ENCODE measurements around the gene VWA5B1. TPM values are rescaled to one million over a fixed set of nuclear protein-coding genes. Genes with fewer than 3 reads are reported as not detected.

Gene VWA5B1
- total and polyA plus RNA-seq, 10 of the 15 experiments (the other 5 are each of a cell fraction or from before 2014, with no cell fraction given), result under 0.01 to 0.05 (median 0.01) TPM; not detected in 7

- TF ChIP-seq ZNF207 (IDR thresholded peaks at IDR 0.05; ENCODE audit: borderline replicate concordance) (no peak), ZNF384 (IDR thresholded peaks at IDR 0.05; ENCODE audit: borderline replicate concordance, low read depth, low read length) (no peak)
These were observed 63.9 kb downstream of the VWA5B1 start (continued) for GRCh38 chr1:20354610-20355009.

- Histone ChIP-seq H3K4me3 (no peak overlapping the region), H2AFZ (ENCODE audit: control insufficient read depth, low read depth, low read length) (no peak overlapping the region), H4K20me1 (ENCODE audit: control insufficient read depth, insufficient read depth) (no peaks in the 10 kb centered on the region), H3K9ac (ENCODE audit: control insufficient read depth, insufficient read depth, low read length) (no peak overlapping the region), H3K9me3 (replicated peaks; ENCODE audit: control insufficient read depth, insufficient read depth, low read length) (no peaks in the 10 kb centered on the region), H3K36me3 (ENCODE audit: control insufficient read depth in 2 of 2, insufficient read depth in 2 of 2, low read length in 1 of 2) (no peaks in the 10 kb centered on the region), H3K27ac (ENCODE audit: control insufficient read depth, insufficient read depth) (no peak overlapping the region), H3K4me1 (ENCODE audit: control insufficient read depth, insufficient read depth, low read length) (peaks cover 6% of the 10 kb centered on the region; the same call in 1 of the 2 replicates), H3K27me3 (replicated peaks in 1 of 2; ENCODE audit: control insufficient read depth in 2 of 2, insufficient read depth in 2 of 2, low read length in 1 of 2) (peaks cover 0 to 3% of the 10 kb centered on the region in 2 experiments; a peak in 3 of 4 replicates), H3K4me2 (ENCODE audit: control insufficient read depth, insufficient read depth) (no peak overlapping the region), H3K79me2 (ENCODE audit: control insufficient read depth, insufficient read depth, low read length) (no peaks in the 10 kb centered on the region)
- FAIRE-seq, result no peak
- BruUV-seq (replicated peaks), result no TSS peak
- ChIA-PET RAD21 (ENCODE audit: unreplicated experiment) (no interaction called here), SMC1A (ENCODE audit: uncharacterized antibody, unreplicated experiment) (no interaction called here), CTCF (no interaction called here), POLR2A (no interaction called here)
- intact Hi-C loops (cut with micrococcal nuclease; ENCODE audit: unreplicated experiment) (loop anchor here (10.0 kb wide), 1 partner anchor 140 kb away; no protein-coding TSS in a partner anchor), in situ Hi-C loops (cut with MboI) (no loop called here)
- no peak for DNase-seq (ENCODE audit: low read depth, low spot score)
- ATAC-seq, result no peak
- 9% methylated on average over 13 of the region's 14 CpGs for WGBS (ENCODE audit: insufficient coverage, insufficient replicate concordance, low lambda C conversion rate, missing lambda C conversion rate)
- TF ChIP-seq BHLHE40 (IDR thresholded peaks at IDR 0.05; ENCODE audit: borderline replicate concordance in 1 of 2, low read depth in 2 of 2, low read length in 1 of 2), result no peak
- no peak for TF ChIP-seq ZSCAN29 (IDR thresholded peaks at IDR 0.05)
- TF ChIP-seq POLR2AphosphoS2 (IDR thresholded peaks at IDR 0.05; ENCODE audit: low read depth, low read length), result no peak
- no peak for TF ChIP-seq ZBTB40 (IDR thresholded peaks at IDR 0.05; ENCODE audit: borderline replicate concordance)
- no peak for TF ChIP-seq JUND (IDR thresholded peaks at IDR 0.05; ENCODE audit: low read depth, low read length)
- TF ChIP-seq WRNIP1 (IDR thresholded peaks at IDR 0.05; ENCODE audit: borderline replicate concordance, low read depth, low read length), result no peak
- TF ChIP-seq RAD51 (IDR thresholded peaks at IDR 0.05), result no peak
- no peak for TF ChIP-seq SRF (IDR thresholded peaks at IDR 0.05; ENCODE audit: low read depth in 2 of 2, low read length in 2 of 2)
- TF ChIP-seq BCL3 (IDR thresholded peaks at IDR 0.05; ENCODE audit: borderline replicate concordance, insufficient read depth, low read depth, low read length, poor library complexity, severe bottlenecking), result no peak
- TF ChIP-seq HSF1 (IDR thresholded peaks at IDR 0.05; ENCODE audit: low read depth, low read length), result no peak
- TF ChIP-seq RELA (IDR thresholded peaks at IDR 0.05; ENCODE audit: borderline replicate concordance, partially characterized antibody), result no peak
- TF ChIP-seq BMI1 (IDR thresholded peaks at IDR 0.05; ENCODE audit: borderline replicate concordance), result no peak
- no peak for TF ChIP-seq FOXM1 (IDR thresholded peaks at IDR 0.05; ENCODE audit: low read depth, low read length)
These were observed 64.6 kb downstream of the VWA5B1 start for GRCh38 chr1:20355101-20355827.
